HG02943 (cell line): Measurements from ENCODE around the gene IPO9.
"Not testable (repeated sequence)": the region's sequence is repeated elsewhere in the genome, so short reads cannot be mapped to it uniquely, and the experiment has no call there.

Source experiments
- ATAC-seq: cut with Tn5 transposase; IDR thresholded peaks from one replicate; pipeline ENCODE4 v1.9.1; 2021; ENCODE audit warnings: mild to moderate bottlenecking, low read depth, moderate library complexity; ENCODE audit not compliant: unreplicated experiment

The IPO9 gene

DNA sequence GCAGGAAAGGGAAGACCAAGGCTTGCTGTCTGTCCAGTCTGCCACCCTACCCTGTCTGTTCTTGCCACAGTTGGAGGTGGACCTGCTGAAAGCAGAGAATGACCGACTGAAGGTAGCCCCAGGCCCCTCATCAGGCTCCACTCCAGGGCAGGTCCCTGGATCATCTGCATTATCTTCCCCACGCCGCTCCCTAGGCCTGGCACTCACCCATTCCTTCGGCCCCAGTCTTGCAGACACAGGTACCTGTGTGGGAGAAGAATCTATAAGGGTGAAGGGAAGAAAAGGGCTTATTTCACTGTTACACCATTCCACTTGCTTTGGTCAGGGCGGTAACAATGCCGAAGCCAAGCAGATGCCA, 20.3 kb upstream of the IPO9 start:
- no peak for ATAC-seq

- no peak for ATAC-seq
Measured at GRCh38 chr1:201809876-201810275, 19.1 kb upstream of the IPO9 start.

- ATAC-seq = no peak
Measured at GRCh38 chr1:201810466-201811216, 18.3 kb upstream of the IPO9 start.

GRCh38 chr1:201813226-201813625, 15.7 kb upstream of the IPO9 start:
- ATAC-seq = no peak

DNA sequence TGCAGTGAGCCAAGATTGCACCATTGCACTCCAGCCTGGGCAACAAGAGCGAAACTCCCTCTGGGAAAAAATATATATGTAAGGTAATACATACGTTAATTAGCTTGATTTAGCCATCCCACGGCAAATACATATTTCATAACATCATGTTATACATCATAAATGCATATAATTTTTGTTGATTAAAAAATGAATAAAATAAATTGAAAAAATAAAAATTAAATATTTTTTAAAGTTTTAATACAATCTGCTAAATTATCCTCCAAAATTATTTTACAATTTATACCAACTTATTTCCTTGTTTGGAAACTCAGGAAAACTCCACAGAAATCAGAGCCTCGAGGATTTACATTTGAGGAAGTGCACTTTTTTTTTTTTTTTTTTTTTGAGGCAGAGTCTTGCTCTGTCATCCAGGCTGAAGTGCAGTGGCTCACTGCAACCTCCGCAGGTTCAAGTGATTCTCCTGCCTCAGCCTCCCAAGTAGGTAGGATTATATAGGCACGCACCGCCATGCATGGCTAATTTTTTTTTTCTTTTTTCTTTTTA, 12.6 kb upstream of the IPO9 start:
- no peak for ATAC-seq

DNA sequence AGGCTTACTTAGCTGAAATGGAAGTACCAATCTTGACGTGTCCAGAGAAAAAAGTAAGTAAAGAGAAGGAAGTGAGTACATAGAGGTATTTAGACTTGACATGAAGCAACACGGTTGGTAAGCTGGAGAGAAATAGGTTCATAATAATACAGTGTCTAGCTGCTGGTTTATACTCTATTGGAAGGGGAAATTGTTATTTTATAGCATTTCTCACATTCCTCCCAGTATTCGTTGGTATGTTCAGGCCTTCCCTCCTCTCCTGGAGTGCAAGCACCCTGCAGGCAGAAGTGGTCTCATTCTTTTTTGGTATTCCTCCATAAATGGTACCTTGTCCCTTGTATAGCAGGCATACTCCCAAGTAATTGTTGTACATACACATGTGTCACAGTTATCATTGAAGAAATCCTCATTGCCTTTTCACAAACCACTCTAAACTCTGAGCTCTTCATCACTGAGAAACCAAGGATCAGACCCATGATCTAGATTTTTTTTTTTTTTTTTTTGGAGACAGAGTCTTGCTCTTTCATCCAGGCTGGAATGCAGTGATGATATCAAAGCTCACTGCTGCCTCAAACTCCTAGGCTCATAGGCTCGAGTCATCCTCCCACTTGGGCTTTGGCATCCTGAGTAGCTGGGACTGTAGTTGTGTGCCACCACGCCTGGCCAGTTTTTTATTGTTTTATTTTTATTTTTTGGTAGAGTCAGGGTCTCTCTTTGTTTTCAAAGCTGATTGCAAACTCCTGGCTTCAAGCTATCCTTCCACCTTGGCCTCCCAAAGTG, 9.8 kb upstream of the IPO9 start:
- ATAC-seq = no peak

GRCh38 chr1:201820413-201820812, 8.5 kb upstream of the IPO9 start:
- ATAC-seq = no peak

GRCh38 chr1:201825245-201825644, 3.7 kb upstream of the IPO9 start:
- no peak for ATAC-seq

DNA sequence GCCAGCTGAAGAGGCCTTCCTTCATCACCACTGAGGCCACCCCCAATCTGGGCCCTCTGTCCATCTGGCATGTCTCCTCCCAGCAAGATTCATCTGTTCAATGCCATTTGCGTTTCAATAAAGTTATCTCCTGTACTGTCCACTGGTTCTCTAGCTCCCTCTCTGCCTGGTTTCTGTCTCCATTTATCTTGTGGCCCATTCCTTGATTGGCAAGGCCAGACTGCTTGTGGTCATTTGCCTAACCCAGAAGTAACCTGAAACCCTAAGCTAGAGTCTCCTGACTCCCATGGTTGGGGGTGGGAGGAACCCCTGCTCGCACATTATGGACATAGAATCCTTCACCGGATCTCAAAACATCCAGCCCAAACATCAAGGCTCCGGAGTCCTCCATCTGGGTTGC, 2.1 kb upstream of the IPO9 start:
- ATAC-seq = no peak

- ATAC-seq = no peak
Measured at GRCh38 chr1:201827321-201828216, 1.4 kb upstream of the IPO9 start.

GRCh38 chr1:201828217-201828819, 639 bp upstream of the IPO9 start:
- ATAC-seq = no peak

DNA sequence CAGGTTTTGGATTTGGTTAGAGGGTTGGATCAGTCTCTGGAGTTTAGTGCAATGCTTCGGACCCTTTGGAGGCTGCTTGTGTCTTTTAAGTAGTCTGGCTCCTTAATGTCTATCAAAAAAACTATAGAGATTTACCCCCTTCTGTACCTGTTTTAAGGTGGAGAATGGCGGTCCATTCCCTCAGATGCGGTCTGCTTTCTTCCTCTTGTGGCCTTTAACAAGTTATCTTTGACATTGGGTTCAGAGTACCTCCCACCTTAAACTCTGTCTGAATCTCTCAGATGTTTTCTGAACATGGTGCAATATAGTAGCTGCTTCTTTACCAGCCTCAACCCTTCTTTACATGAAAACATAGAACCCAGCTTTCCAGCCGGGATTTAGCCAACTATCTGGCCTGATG, 2.4 kb downstream of the IPO9 start:
- no peak for ATAC-seq

GRCh38 chr1:201834621-201835020, 5.7 kb downstream of the IPO9 start:
- no peak for ATAC-seq

DNA sequence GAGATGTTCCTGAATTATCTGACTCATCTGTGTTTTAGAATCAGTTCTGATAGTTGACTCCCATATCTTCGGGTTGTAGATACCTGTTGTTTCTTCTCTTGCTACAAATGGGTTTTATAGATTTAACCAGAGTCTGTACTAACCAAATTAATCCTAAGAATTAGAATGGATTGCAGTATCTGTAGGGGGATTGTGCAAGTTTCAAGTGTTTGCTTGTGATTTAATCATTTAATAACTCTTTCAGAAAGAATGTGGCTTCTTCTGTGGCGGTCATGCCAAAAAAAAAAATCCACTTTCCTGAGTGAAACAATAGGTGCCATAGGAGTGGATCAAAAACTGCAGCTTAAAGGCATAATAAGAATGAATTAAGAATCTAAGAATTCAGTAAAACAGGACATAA, 9.4 kb downstream of the IPO9 start:
- no peak for ATAC-seq

- ATAC-seq = not testable (repeated sequence)
Measured at GRCh38 chr1:201839089-201839488, 10.1 kb downstream of the IPO9 start.

DNA sequence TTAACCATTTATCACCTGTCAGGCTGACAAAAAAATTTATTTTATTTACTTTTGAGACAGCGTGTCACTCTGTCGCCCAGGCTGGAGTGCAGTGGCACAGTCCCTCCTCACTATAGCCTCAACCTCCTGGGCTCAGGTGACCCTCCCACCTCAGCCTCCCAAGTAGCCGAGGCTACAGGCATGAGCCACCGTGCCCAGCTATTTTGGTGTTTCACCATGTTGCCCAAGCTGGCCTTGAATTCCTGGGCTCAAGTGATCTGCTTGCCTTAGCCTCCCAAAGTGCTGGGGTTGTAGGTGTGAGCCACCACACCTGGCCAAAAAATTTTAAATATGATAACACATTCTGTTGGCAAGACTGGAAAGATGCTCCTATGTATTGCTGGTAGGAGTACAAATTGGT, 11.1 kb downstream of the IPO9 start:
- no peak for ATAC-seq

- ATAC-seq = no peak
Measured at GRCh38 chr1:201840490-201840889, 11.5 kb downstream of the IPO9 start.

- no peak for ATAC-seq
Measured at GRCh38 chr1:201841265-201841912, 12.4 kb downstream of the IPO9 start.

DNA sequence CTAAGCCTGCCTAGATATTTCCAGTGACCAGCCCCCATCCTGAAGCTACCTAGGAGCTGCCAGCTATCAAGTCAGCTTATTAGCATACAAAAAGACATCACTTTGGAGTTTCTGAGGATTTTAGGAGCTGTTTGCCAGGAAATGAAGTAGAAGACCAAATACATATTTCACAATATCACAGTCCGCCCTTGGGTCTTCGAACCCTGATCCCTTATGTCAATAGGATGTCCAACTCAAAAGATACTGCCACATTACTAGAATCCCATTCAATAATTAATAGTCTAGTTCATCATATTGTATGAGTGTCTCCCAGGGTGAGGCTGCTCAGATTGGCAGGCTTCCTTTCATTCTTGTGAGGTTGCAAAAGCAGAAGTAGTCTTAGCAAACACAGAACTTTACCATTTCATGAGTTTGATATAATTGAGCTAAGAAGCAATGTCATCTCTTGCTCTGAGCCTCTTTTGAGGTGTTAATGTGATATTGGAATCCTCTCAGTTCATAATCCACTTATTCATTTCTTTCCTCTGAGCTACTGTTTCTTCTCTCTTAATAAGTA, 13.6 kb downstream of the IPO9 start:
- ATAC-seq = no peak
